AML-193 (cell line): ENCODE results near the gene CDKN2D.
A peak's percentile ranks its signal among the peaks of the same experiment; 100 is the strongest.
"Not testable (repeated sequence)": the region's sequence is repeated elsewhere in the genome, so short reads cannot be mapped to it uniquely, and the experiment has no call there.

ENCODE experiments used
- DNase-seq, 2 experiments: peaks; one replicate each; lab custom pipeline; 2025; lab: John Stamatoyannopoulos, UW

CDKN2D gene

GRCh38 chr19:10580979-10581631, 12.3 kb upstream of the CDKN2D start:
- peak; percentile 91 to 92 for DNase-seq

DNA sequence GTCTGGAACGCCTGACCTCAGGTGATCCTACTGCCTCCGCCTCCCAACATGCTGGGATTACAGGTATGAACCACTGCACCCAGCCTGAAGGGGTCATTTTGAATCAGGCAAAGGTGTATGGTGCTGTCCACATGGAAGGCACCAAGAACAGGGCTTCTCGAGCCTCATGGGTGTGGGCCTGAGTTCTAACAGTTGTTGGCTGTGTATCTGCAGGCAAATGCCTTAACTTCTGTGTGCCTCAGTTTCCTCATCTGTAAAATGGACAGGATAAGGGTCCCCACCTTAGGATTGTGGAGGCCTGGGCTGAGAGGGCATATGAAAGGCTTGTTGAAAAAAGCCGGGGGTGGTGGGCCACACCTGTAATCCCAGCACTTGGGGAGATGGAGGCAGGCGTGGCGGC, 9.2 kb upstream of the CDKN2D start:
- no peak for DNase-seq

DNA sequence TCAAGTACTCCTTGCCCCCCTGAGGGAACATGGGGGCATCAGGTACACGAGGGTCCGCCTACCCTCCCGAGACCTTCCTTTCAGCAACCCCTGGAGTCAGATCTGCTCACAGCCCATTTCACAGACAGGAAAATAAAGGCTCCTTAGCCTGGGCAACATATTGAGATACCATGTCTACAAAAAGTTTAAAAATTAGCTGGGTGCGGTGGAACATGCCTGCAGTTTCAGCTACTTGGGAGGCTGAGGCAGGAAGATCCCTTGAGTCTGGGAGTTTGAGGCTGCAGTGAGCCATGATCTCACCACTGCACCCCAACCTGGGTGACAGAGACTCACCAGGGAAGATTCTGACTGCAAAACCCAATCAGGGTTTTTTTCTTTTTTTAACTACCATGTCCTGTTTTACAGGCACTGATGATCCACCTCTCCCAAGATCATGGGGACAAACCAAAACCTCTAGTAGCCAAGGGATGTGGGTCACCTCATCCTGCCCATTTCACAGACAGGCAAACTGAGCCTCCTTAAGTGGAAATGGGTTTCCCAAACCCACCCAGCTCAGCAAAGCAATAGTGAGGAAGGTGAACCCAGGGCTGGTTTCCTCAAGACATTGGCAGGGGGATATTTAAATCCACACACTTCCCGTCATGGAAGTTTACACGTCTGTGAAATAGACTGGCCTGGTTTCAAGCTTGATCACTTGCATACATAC, 6.4 kb upstream of the CDKN2D start:
- DNase-seq = no peak

- DNase-seq = no peak
Measured at GRCh38 chr19:10574462-10574861, 5.7 kb upstream of the CDKN2D start.

- DNase-seq = not testable (repeated sequence)
Measured at GRCh38 chr19:10573793-10574192, 5.0 kb upstream of the CDKN2D start.

DNA sequence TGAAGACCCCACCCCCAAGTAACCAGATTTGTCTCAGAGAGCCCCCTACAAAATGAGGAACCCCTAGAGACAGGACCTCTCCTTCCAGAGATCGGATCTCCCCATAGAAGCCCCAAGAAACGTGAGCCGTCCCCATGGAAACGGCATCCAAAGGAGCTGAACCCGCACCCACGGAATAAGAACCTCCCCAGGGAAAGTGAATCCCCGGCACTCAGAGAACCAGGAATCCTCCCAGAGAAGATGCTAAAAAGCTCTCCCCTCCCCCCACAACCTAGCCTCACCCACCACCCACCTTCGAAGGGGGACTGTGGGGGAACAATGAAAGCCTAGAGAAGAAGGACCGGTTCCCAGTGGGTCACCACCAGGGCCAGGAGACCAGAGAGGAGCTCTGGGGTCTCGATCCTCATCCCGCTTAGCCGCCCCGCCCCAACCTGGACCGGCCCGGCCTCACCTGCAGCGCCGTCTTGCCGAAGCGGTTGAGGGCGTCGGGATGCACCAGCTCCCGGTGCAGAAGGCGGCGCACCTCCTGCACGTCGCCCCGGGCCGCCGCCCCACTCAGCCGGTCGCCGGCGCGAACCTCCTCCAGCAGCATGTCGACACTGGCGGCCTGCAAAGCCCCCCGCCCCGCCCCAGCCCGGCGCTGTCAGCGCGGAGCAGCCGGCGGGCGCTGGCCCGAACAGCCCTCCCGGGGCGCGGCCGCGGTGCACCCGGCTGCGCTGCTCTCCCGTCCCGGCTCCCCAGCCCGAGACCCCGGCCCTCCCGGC, 535 bp downstream of the CDKN2D start:
- no peak for DNase-seq

GRCh38 chr19:10567656-10568055, 1.1 kb downstream of the CDKN2D start:
- no peak for DNase-seq

DNA sequence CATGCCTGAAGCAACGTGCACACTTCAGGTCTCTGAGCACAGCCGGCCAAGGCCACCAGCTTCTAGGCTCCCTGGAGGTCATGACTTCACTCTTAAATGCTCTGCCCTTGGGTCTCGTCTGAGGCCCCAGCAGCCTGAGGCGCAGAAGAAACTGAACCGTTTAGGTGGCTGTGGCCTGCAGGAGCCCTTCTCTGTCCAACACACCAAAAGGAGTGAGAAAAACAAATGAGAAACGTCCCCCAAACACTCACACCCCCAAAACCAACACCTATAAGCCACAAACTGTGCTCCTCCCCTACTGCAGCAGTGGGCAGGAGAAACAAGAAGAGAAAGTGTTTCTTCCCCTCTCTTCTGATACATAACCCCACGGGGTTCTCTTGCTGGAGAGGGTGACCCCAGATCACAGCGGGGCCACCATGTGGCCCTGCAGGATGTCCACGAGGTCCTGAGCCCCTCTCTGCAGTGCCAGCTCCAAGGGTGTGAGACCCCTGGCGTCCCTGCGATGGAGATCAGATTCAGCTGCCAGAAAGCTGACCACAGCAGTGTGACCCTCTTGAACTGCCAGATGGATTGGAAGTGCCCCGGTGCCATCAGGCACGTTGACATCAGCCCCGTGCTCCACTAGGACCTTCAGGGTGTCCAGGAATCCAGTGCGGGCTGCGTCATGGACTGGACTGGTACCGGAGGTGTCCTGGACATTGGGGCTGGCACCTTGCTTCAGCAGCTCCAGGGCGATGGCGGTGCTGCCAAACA, 1.9 kb downstream of the CDKN2D start:
- DNase-seq = no peak

DNA sequence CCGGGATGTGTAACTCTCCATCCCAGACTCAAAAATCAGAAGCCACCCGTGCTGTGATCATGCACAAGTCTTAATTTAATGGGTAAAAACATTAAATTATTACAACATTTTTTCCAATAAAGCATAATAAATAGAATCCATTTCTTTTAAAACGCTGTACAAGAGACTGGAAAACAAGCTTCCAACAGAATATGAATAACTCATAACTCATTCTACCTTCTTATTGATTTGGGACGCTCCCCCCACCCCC, 2.4 kb downstream of the CDKN2D start:
- DNase-seq = no peak

GRCh38 chr19:10565567-10566407, 3.0 kb downstream of the CDKN2D start, which contains the start of gene KRI1:
TSS of gene KRI1 (minus strand) at chr19:10566010. CDS start at chr19:10565999, 11 bp downstream.
- DNase-seq = peak; percentile 95 to 96

- peak; percentile 40 to 53 for DNase-seq
Measured at GRCh38 chr19:10565028-10565566, 3.7 kb downstream of the CDKN2D start.

DNA sequence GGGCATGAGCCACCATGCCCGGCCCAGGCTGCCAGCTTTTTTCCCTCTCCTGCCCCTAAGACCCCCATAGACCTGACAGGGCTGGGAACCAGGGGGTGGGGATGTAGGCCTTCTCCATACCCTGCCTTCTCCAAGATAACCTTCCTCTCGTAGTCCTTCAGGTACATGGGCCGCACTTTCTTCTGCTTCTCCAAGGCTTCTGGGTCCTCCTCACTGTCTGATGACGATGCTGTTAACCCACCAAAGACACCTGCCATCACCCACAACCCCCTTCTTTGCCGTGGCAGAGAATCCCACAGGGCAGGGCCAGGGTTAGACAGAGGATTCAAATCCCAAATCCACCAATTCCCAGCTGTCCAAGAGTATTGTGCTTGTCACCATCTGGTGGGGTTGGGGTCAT, 6.2 kb downstream of the CDKN2D start:
- no peak for DNase-seq

GRCh38 chr19:10560154-10560553, 8.6 kb downstream of the CDKN2D start:
- DNase-seq = no peak

DNA sequence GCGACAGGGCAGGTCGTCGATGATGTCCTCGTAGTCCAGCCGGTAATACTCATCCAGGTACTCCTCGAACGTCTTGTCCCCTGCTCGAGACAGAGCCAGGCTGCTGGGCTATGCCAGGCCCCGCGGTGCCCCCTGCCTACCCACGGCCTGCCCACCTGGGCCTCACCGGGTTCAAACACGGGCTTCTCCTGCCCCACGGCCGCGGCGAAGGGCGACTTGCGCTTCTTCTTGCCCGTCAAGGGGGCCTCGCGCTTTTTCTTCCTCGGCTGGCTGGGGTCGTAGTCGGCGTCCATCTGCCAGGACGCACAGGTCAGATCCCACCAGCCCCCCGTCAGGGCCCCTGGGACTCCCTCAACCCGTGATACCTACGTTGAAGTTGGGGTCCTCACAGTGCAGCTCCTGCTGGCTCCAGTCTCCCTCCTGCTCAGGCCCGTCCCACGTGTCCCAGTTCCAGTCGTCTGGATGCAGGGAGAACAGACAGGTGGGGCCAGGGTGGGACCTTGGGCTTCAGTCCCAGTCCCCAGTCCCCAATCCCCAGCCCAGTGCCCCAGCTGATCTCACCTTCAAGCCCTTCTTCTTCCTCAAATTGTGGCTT, 11.1 kb downstream of the CDKN2D start:
- DNase-seq = no peak

GRCh38 chr19:10555610-10555973, 13.2 kb downstream of the CDKN2D start:
- no peak for DNase-seq

GRCh38 chr19:10554760-10555609, 13.8 kb downstream of the CDKN2D start:
- no peak for DNase-seq

DNA sequence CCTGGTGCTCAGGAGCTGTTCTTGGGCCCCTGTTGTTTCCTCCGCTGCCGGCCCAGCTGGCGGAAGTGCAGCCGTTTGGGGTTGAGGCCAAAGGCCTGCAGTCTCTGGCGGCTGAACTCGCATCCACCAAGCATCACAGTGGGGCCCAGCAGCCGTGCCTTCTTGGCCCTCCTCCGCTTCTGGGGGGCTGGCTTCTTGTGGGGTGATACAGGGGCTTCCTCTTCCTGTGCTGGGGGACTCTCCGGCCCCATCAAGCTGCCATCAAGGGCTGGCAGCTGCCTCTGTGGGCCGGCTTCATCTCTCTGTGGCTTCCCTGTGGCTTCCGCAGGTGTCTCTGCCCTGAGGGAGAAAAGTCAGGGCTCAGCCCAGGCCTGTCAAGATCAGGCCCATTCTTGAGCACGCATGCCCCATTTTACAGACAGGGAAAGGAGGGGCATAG, 14.8 kb downstream of the CDKN2D start:
- no peak for DNase-seq

DNA sequence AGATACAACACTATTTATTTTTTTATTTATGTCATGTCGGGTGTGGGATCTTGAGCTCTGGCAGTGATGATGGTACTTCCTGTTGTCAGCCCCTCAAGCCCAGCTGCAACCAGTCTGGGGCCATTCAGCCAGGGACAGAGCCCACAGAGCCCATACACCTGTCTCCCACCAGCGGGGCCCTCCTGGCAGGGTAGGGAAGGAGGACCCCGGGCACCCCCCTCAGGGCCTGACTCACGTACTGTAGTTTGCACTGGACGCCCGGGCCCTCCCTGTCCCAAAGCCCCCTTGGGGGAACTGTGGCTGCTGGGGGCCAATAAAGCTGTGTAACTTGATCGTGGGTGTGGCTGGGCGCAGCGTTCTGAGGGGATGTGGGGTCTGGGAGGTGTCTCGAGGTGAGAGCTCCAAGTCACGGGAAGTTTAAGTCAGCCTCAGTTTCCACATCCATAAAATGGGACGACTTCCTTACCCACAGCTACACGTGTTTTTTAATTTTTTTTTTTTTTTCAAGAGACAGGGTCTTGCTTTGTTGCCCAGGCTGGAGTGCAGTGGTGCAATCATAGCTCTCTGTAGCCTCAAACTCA, 15.6 kb downstream of the CDKN2D start:
- no peak for DNase-seq

DNA sequence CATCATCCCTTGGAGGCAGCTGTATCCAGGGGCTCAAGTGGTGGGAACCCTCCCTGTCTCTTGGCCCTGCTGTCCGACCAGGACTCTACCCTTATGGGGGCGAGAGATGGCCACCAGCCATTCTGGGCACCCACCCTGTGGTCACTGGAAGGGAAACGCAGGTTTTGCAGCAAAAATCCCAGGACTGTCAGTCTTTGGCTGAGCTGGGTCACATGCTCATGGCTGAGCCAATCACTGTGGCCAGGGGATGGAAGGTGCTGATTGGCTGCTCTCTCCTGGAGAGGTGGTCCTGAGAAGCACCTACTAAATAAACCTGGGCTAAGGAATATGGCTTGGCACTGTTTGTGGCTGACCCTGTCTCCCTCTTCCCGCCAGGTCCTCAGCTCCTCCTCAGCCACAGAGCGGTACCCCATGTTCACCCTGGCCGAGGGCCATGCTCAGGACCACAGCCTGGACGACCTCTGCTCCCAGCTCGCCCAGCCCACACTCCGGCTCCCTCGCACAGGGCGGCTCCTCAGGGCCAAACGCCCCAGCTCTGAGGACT, 16.2 kb downstream of the CDKN2D start:
- no peak for DNase-seq
